ENCODE measurements around the gene USP27X.

Gene USP27X

DNA sequence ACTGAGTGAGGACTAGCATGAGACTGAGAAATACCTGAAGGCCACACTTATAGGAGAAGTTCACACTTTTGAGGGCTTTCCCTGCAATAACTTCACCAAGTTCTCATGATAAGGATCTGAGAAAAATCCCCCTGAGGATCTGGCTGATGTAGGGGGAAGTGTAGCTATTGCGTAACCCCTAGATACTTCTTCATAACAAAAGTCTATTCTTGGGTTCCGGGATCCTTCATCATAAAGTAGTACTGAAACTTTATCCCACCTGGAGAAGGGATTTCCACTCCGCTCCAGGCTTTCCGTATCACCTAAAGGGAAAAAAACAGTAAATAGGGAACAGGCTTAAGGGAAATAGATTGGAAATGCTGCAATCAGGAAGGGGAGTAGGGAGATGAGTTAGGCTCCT, 13.3 kb downstream of the USP27X start:
- no peak for DNase-seq

DNA sequence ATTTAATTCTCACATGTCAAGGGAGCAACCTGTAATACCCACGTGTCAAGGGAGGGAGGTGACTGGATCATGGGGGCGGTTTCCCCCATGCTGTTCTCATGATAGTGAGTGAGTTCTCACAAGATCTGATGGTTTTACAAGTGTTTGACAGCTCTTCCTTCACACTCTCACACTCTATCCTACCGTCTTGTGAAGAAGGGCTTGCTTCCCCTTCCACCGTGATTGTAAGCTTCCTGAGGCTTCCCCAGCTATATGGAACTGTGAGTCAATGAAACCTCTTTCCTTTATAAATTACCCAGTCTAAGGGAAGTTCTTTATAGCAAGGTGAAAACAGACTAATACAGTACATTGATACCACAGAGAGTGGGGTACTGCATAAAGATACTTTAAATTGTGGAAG, 17.7 kb downstream of the USP27X start:
- DNase-seq = no peak

DNA sequence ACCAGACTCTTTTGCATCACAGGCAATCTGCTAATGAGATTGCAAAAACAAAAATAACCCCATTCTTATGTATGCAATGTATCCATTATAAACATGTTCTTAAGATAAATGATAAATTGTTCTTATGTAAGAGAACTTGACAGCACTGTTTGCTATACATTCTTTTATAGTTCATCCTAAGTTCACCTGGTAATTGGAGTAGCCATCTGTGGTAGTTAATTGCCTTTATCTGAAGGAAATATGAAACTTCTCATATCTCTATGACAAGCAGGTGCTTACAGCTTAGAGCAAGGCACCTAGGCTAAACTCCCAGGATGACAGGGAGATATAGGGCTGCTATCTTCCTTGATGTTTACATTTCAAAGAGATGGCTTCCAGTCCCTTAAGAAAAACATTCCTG, 21.8 kb downstream of the USP27X start:
- DNase-seq = peak; percentile 43

GRCh38 chrX:49910344-49910743, 31.1 kb downstream of the USP27X start:
- DNase-seq = peak; percentile 87

- peak; percentile 27 for DNase-seq
Observed at GRCh38 chrX:49912086-49912485, 32.8 kb downstream of the USP27X start.

DNA sequence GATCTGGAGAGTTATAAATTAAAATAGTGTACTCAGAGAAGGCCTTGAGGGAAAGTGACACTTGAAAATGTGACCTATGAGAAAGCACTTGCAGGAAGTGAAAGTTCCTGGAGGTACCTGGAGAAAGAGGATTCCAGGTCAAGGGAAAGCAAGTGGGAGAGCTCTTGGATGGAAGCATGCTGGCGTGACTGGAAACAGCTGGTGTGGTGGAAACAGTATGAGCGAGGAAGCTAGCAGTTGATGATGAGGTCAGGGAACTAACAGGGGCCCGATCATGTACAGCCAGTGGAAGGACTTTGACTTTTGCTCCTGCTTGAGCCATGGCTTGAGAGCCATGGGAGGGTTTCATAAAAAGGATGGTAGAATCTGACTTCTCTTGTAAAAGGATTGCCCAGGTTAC, 33.6 kb downstream of the USP27X start:
- no peak for DNase-seq

- DNase-seq = peak; percentile 60
Observed at GRCh38 chrX:49915361-49916222, 36.3 kb downstream of the USP27X start.

DNA sequence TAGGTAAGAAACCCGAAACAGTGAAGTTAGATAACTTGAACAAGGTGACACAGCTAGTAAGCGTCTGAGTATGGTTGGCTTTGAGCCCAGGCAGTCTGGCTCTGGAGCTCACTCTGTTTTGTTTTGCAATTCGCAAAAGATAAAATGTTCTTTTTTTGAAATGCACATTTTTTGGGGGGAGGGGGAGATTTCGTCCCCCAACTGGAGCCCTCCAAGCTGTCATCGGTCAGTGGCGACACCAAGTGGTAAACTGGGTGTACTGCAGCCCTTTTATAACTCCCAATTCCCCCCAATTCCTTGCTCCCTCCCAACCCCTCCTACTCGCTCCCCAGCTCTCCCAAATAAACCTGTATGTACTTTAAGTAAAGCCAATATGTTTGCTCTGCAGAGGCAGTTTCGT, 40.3 kb downstream of the USP27X start:
- peak; percentile 20 for DNase-seq

- DNase-seq = no peak
Observed at GRCh38 chrX:49921109-49921508, 41.8 kb downstream of the USP27X start.

- DNase-seq = peak; percentile 94
Observed at GRCh38 chrX:49922291-49923241, 43.3 kb downstream of the USP27X start, which contains the start of gene CLCN5. Gene CLCN5, plus strand, starts transcription at chrX:49922596. Its CDS starts 2,703 bp downstream, at chrX:49925299.

GRCh38 chrX:49925176-49925575, 45.9 kb downstream of the USP27X start:
- no peak for DNase-seq

- no peak for DNase-seq
Observed at GRCh38 chrX:49930039-49930438, 50.8 kb downstream of the USP27X start.
